ENCODE data around the gene CHAC1. TPM values are rescaled to one million over a fixed set of nuclear protein-coding genes. Genes with fewer than 3 reads are reported as not detected.

Gene CHAC1
- total RNA-seq, 1 experiment from 2014 or later = 8.6 TPM

- intact Hi-C loops (cut with micrococcal nuclease; ENCODE audit: unreplicated experiment) = no loop called here
- POLR2A ChIA-PET (ENCODE audit: unreplicated experiment) = no interaction called here
- no peak overlapping the region for H2AFZ ChIP-seq
- H3K36me3 ChIP-seq (ENCODE audit: low read depth) = peaks cover 3% of the 10 kb centered on the region
- BruUV-seq (replicated peaks) = no TSS peak
- no peak for TF ChIP-seq EZH2 (IDR thresholded peaks at IDR 0.05; ENCODE audit: low read depth)
- TF ChIP-seq, protein P1, sequence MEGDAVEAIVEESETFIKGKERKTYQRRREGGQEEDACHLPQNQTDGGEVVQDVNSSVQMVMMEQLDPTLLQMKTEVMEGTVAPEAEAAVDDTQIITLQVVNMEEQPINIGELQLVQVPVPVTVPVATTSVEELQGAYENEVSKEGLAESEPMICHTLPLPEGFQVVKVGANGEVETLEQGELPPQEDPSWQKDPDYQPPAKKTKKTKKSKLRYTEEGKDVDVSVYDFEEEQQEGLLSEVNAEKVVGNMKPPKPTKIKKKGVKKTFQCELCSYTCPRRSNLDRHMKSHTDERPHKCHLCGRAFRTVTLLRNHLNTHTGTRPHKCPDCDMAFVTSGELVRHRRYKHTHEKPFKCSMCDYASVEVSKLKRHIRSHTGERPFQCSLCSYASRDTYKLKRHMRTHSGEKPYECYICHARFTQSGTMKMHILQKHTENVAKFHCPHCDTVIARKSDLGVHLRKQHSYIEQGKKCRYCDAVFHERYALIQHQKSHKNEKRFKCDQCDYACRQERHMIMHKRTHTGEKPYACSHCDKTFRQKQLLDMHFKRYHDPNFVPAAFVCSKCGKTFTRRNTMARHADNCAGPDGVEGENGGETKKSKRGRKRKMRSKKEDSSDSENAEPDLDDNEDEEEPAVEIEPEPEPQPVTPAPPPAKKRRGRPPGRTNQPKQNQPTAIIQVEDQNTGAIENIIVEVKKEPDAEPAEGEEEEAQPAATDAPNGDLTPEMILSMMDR (conservative IDR thresholded peaks at IDR 0.05) = no peak
- no peak overlapping the region for H3K4me2 ChIP-seq
- no peaks in the 10 kb centered on the region for H3F3A ChIP-seq (ENCODE audit: insufficient read depth, low read depth)
- no peaks in the 10 kb centered on the region for H3K27me3 ChIP-seq (ENCODE audit: insufficient read depth, low read depth)
- H3K4me3 ChIP-seq = no peak overlapping the region
- no peak overlapping the region for H3K27ac ChIP-seq
- no peaks in the 10 kb centered on the region for H3K9me3 ChIP-seq (ENCODE audit: insufficient read depth, low read depth)
- H3K4me1 ChIP-seq (replicated peaks; ENCODE audit: insufficient read depth) = no peaks in the 10 kb centered on the region
- H3K79me2 ChIP-seq (ENCODE audit: low read depth) = no peaks in the 10 kb centered on the region
- CTCF ChIA-PET = no interaction called here
- DNase-seq = no peak
- H4K20me1 ChIP-seq (ENCODE audit: insufficient read depth) = no peaks in the 10 kb centered on the region
- H3K9me2 ChIP-seq (ENCODE audit: insufficient read depth) = no peaks in the 10 kb centered on the region
Observed at GRCh38 chr15:40990080-40990479, 36.8 kb downstream of the CHAC1 start.

- Histone ChIP-seq H3K27ac (no peak overlapping the region), H3K4me2 (no peak overlapping the region), H3K4me3 (no peak overlapping the region), H3K4me1 (replicated peaks; ENCODE audit: insufficient read depth) (no peaks in the 10 kb centered on the region), H3K9me2 (ENCODE audit: insufficient read depth) (no peaks in the 10 kb centered on the region), H3K79me2 (ENCODE audit: low read depth) (no peaks in the 10 kb centered on the region), H3K9me3 (ENCODE audit: insufficient read depth, low read depth) (no peaks in the 10 kb centered on the region), H3F3A (ENCODE audit: insufficient read depth, low read depth) (no peaks in the 10 kb centered on the region), H2AFZ (no peak overlapping the region), H4K20me1 (ENCODE audit: insufficient read depth) (no peaks in the 10 kb centered on the region), H3K27me3 (ENCODE audit: insufficient read depth, low read depth) (no peaks in the 10 kb centered on the region), H3K36me3 (ENCODE audit: low read depth) (peaks cover 3% of the 10 kb centered on the region)
- DNase-seq = no peak
- CTCF ChIA-PET = no interaction called here
- no TSS peak for BruUV-seq (replicated peaks)
- no peak for TF ChIP-seq EZH2 (IDR thresholded peaks at IDR 0.05; ENCODE audit: low read depth)
- TF ChIP-seq, protein P1 (conservative IDR thresholded peaks at IDR 0.05) = no peak
- POLR2A ChIA-PET (ENCODE audit: unreplicated experiment) = interaction anchor here (0.6 to 0.7 kb wide), 2 partner anchors 77 to 88 kb away, joined by 3 to 4 read pairs; no protein-coding TSS in a partner anchor
- intact Hi-C loops (cut with micrococcal nuclease; ENCODE audit: unreplicated experiment) = no loop called here
Observed at GRCh38 chr15:40990789-40991188, 37.5 kb downstream of the CHAC1 start.

GRCh38 chr15:40991355-40991754 lies 38.1 kb downstream of the CHAC1 start:
- no TSS peak for BruUV-seq (replicated peaks)
- Histone ChIP-seq H3K79me2 (ENCODE audit: low read depth) (no peaks in the 10 kb centered on the region), H3F3A (ENCODE audit: insufficient read depth, low read depth) (no peaks in the 10 kb centered on the region), H3K4me3 (no peak overlapping the region), H3K36me3 (ENCODE audit: low read depth) (peaks cover 3% of the 10 kb centered on the region), H3K9me2 (ENCODE audit: insufficient read depth) (no peaks in the 10 kb centered on the region), H3K4me2 (no peak overlapping the region), H3K27ac (no peak overlapping the region), H4K20me1 (ENCODE audit: insufficient read depth) (no peaks in the 10 kb centered on the region), H2AFZ (no peak overlapping the region), H3K9me3 (ENCODE audit: insufficient read depth, low read depth) (no peaks in the 10 kb centered on the region), H3K4me1 (replicated peaks; ENCODE audit: insufficient read depth) (no peaks in the 10 kb centered on the region), H3K27me3 (ENCODE audit: insufficient read depth, low read depth) (no peaks in the 10 kb centered on the region)
- CTCF ChIA-PET = no interaction called here
- TF ChIP-seq, protein P1 (conservative IDR thresholded peaks at IDR 0.05) = no peak
- no peak for TF ChIP-seq EZH2 (IDR thresholded peaks at IDR 0.05; ENCODE audit: low read depth)
- intact Hi-C loops (cut with micrococcal nuclease; ENCODE audit: unreplicated experiment) = no loop called here
- POLR2A ChIA-PET (ENCODE audit: unreplicated experiment) = interaction anchor here (0.6 to 0.7 kb wide), 3 partner anchors 23 to 87 kb away, joined by 3 to 33 read pairs (median 4); no protein-coding TSS in a partner anchor
- no peak for DNase-seq

Measured in PC-9 (cell line).